Measurements from ENCODE around the gene SLC6A16.

SLC6A16 gene

DNA sequence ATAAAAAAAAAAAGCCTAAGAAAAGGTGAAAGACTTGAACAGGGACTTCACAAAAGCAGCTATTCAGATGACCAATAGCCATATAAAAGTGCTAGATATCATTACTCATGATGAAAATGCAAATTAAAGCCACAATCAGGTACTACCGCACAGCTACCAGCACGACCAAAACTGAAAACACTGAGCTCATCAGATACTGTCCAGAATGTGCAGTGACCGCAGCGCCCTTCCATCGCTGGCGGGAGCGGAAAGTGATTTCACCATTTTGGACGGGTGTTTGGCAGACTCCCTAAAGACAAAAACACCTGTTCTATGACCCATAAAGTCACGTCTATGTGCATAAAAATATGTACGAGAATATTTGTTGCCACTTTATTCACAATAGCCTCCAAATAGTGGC, 60.7 kb downstream of the SLC6A16 start:
- no peak for DNase-seq

DNA sequence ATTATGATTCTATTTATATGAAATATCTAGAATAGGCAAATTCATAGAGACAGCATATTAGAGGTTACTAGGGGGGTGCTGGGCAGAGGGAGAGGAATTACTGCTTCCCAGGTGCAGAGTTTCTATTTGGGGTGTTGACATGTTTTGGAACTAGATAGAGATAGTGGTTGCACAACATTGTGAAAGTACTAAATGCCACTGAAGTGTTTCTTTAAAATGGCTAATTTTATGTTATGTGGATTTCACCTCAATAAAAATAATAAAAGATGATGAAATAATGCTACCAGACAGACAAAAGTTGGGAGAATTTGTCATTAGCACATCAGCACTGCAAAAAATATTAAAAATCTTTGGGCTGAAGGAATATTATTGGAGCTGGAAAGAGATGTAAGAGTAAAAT, 63.4 kb downstream of the SLC6A16 start:
- DNase-seq = no peak

DNA sequence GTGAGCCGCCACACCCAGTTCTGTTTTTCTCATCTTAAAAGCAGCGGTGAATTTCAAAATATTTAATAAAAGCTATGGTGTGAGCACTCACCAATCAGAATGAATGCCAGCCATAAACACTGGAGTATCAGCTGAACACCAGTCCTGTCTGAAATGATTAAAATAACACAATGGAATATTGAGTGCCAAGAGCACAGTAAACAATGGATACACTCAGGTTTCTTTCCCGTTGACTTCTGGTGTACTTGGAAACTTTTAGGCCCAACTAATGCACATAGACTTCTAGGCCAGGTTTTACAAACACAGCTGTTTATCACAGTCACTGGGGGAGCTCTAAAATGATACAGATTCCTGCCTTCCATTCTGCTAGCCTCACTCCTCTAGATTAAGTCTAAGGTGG, 68.3 kb downstream of the SLC6A16 start:
- DNase-seq = no peak

DNA sequence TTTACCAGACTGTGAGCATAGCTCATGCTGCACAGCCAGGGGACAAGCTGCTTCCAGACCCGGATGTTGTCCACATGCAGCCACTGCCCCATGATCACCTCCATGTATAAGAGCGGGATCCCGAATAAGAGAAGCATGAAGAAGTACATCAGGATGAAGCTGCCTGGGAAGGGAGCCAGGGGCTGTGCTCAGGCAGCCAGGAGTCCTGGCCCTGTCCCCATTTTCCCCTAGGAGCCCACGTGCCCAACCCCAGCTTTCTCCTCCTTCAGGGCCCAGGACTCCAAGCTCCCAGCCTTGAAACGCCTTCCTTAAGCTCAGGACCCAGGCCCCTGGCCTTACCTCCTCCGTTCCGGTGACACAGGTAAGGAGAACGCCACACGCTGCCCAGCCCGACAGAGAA, 69.3 kb downstream of the SLC6A16 start:
- no peak for DNase-seq

DNA sequence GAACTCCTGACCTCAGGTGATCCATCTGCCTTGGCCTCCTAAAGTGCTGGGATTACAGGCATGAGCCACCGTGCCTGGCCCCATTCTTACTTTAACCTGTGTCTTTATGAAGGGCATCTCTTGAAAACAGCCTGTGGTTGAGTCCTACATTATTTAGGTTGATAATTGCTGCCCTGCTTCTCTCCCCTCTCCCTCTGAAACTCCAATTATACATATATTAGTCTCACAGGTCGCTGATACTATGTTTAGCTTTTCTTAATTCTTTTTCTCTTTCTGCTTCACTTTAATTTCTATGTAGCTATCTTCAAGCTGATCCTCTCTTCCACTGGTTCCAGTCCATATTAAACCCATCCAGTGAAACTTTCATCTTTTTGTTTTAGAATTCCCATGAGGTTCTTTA, 75.1 kb downstream of the SLC6A16 start:
- DNase-seq = no peak

DNA sequence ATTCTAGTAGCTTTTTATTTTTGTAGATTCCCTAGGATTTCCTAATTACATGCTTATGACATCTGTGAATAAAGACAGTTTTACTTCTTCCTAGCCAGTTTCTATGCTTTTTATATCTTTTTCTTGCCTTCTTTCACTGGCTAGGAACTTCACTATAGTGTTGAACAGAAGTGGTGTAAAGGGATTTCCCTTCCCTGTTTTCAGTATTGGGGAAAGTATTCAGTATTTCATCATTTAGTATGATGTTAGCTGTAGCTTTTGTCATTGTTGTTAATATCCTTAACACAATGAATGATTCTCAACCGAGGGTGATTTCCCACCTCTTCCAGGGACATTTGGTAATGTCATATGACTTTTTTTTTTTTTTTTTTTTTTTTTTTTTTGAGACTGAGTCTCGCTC, 77.3 kb downstream of the SLC6A16 start:
- no peak for DNase-seq

DNA sequence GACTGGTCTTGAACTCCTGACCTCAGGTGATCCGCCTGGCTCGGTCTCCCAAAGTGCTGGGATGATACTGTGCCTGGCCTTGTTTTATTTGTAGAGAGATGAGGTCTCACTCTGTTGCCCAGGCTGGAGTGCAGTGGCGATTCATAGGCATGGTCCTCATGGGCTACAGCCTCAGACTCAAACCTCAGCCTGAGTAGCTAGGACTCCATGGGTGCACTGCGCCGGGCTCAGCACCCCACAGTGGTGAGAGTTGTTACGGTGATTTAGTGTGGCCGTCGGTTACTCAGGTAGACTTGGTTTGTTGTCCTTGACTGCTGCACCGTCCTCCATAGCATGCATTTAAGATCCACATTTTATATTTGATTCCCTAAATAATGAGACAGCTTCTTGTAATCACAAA, 80.7 kb downstream of the SLC6A16 start:
- DNase-seq = no peak

DNA sequence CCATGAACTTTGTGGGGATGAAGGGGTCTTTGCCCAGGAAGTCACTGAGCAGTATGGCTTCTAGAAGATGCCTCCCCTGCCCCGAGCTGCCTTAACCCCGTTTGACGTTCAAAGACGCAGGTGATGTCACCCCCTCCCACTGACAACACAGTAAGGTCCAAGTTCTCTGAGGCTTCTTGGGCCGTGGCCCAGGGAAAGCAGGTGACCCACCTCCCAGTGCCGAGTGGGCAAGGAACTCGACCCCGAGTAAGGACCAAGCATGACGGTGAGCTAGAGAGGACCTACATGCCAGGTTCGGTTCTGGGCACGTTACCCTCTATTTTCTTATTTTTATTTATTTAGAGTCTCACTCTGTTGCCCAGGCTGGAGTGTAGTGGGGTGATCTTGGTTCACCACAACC, 81.3 kb downstream of the SLC6A16 start:
- no peak for DNase-seq

DNA sequence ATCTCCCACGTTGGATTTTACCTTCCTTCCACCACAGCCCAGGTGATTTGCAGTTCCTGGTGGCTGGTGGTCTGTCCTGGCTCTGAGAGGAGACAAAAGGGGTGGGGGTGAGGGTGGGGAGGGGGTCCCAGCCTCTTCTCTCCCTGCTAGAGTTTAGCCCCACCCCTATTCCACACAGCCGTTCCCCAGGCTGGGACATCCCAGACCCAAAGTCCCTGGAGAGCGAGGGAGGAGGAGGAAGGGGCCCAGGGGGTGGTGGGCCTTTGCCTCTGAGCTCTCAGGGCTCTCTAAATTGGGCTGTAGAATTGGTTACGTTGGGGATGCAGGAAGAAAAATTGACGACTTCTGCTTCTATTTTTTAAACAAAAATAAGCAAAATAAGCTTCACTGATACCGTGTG, 81.9 kb downstream of the SLC6A16 start:
- DNase-seq = no peak

DNA sequence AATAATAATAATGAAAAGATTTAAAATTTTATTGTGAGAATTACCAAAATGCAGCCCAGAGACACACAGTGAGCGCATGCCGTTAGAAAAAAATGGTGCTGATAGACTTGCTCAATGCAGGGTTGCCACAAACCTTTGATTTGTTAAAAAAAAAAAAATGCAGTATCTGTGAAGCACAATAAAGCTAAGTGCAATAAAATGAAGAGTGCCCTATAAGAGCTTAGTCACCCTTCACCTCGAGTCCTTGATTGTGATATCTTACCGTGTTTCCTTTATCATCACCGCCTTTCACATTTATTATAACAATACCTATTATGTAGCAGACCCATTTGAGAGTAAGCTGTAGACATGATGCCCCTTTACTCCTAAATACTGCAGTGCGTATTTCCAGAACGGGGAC, 83.2 kb downstream of the SLC6A16 start:
- no peak for DNase-seq

All from fibroblast of skin of scalp (primary cell).